ENCODE results near the gene ADAM19. TPM values are rescaled to one million over a fixed set of nuclear protein-coding genes. Genes with fewer than 3 reads are reported as not detected.

The ADAM19 gene
- total and polyA plus RNA-seq, 2 of the 4 experiments (the other 2 are of a cell fraction) = 35.5 to 49.2 TPM

- DNase-seq = no peak
Measured at GRCh38 chr5:157449011-157449723, 126.4 kb downstream of the ADAM19 start.

More at GRCh38 chr5:157449011-157449723, 126.4 kb downstream of the ADAM19 start:
- H2BK15ac ChIP-seq (ENCODE audit: low read depth, low read length) = no peak overlapping the region
- no peak overlapping the region for H3K4me3 ChIP-seq (ENCODE audit: insufficient read depth, low read depth, low read length)
- no peak overlapping the region for H4K5ac ChIP-seq (ENCODE audit: low read depth, low read length)
- peak overlapping the region; percentile 18 for H2AFZ ChIP-seq (replicated peaks; ENCODE audit: low read length, poor library complexity)
- no peak overlapping the region for H2BK120ac ChIP-seq (ENCODE audit: low read depth, low read length)
- no peaks in the 10 kb centered on the region for H4K20me1 ChIP-seq (ENCODE audit: insufficient read depth, low read length)
- H2BK5ac ChIP-seq (ENCODE audit: low read depth, low read length, poor library complexity, severe bottlenecking) = no peak overlapping the region
- intact Hi-C loops (cut with micrococcal nuclease) (no loop called here), in situ Hi-C loops (cut with MboI; ENCODE audit: low sequenced_read_pairs) (no loop called here), dilution Hi-C loops (cut with HindIII; ENCODE audit: low sequenced_read_pairs, unreplicated experiment) (no loop called here)
- 0 out of 2 replicates have a peak, but pooled peaks have one; percentile 24 for ATAC-seq (ENCODE audit: low read depth)
- no peak overlapping the region for H3K23ac ChIP-seq (ENCODE audit: low read depth, low read length)
- no peak overlapping the region for H2AK5ac ChIP-seq (ENCODE audit: low read depth, low read length)
- CTCF ChIA-PET = interaction anchor here (1.7 kb wide), 1 partner anchor 17 kb away, joined by 8 read pairs; no protein-coding TSS in a partner anchor
- no peaks in the 10 kb centered on the region; the same call in 1 of the 2 replicates for H3K9me1 ChIP-seq (ENCODE audit: insufficient read depth, low read length)
- no peak overlapping the region for H3K14ac ChIP-seq (replicated peaks; ENCODE audit: low read depth, low read length)
- H3K56ac ChIP-seq (ENCODE audit: extremely low read depth, insufficient read depth, low read length) = no peak overlapping the region
- H4K8ac ChIP-seq (ENCODE audit: low read depth in 2 of 2, low read length in 2 of 2) = no peak overlapping the region
- H3K18ac ChIP-seq (ENCODE audit: low read depth, low read length) = no peak overlapping the region
- no peak overlapping the region for H2AK9ac ChIP-seq (replicated peaks; ENCODE audit: low read depth, low read length, poor library complexity)
- H4K91ac ChIP-seq (ENCODE audit: insufficient read depth, low read depth, low read length) = no peak overlapping the region
- no peaks in the 10 kb centered on the region for H3K9me3 ChIP-seq (ENCODE audit: control insufficient read depth, insufficient read depth, low read length)
- no CpG with 5 or more reads among the region's 6 CpGs for WGBS, 2 experiments (ENCODE audit: extremely low coverage in 2 of 2, insufficient read length in 1 of 2)
- TF ChIP-seq CTCF (conservative IDR thresholded peaks at IDR 0.05; ENCODE audit: low read depth, low read length) (no peak), RFX5 (IDR thresholded peaks at IDR 0.05; ENCODE audit: low read depth, low read length) (no peak), MAFK (IDR thresholded peaks at IDR 0.05; ENCODE audit: low read depth, low read length) (no peak), CEBPB (IDR thresholded peaks at IDR 0.05; ENCODE audit: low read depth, low read length) (no peak), RCOR1 (IDR thresholded peaks at IDR 0.05; ENCODE audit: insufficient replicate concordance, low read length) (no peak), MAZ (IDR thresholded peaks at IDR 0.05; ENCODE audit: borderline replicate concordance, low read depth, low read length) (no peak)
- H3K9ac ChIP-seq (ENCODE audit: low read depth, low read length) = no peak overlapping the region
- H3K4ac ChIP-seq (ENCODE audit: low read depth, low read length) = no peak overlapping the region
- peaks cover 2% of the 10 kb centered on the region; the same call in 1 of the 2 replicates for H3K4me1 ChIP-seq (ENCODE audit: control insufficient read depth, insufficient read depth, low read length)
- no peak overlapping the region for H3K4me2 ChIP-seq (ENCODE audit: low read depth, low read length)
- H3K27me3 ChIP-seq (ENCODE audit: control insufficient read depth, insufficient read depth, low read length) = no peaks in the 10 kb centered on the region
- H3K79me1 ChIP-seq (ENCODE audit: low read depth in 1 of 2, low read length in 2 of 2) = no peaks in the 10 kb centered on the region
- no TSS peak for BruUV-seq (replicated peaks)
- POLR2A ChIA-PET (ENCODE audit: unreplicated experiment) = no interaction called here
- no peaks in the 10 kb centered on the region for H3K36me3 ChIP-seq (ENCODE audit: control insufficient read depth, insufficient read depth, low read length)
- H2BK20ac ChIP-seq (ENCODE audit: low read depth, low read length) = no peak overlapping the region
- no peak overlapping the region for H3K27ac ChIP-seq (ENCODE audit: insufficient read depth, low read length)
